ENCODE measurements around the gene FBXL7. TPM values are rescaled to one million over a fixed set of nuclear protein-coding genes. Genes with fewer than 3 reads are reported as not detected.

FBXL7 gene
- total and polyA plus RNA-seq, 2 experiments from 2014 or later: 4.5 to 15.2 TPM

- Mint-ChIP-seq H3K9me3 (peaks cover 34% of the 10 kb centered on the region), H3K4me1 (peaks cover 61% of the 10 kb centered on the region), H3K27me3 (ENCODE audit: insufficient read depth, low read depth, poor library complexity) (peaks cover 9% of the 10 kb centered on the region), H3K27ac (peak overlapping the region; percentile 95), H3K36me3 (ENCODE audit: low read depth) (peaks cover 40% of the 10 kb centered on the region), H3K4me3 (peak overlapping the region; percentile 20; the same call in 1 of the 3 replicates)
- no peak overlapping the region for H2AFZ ChIP-seq
- H3K27me3 ChIP-seq (ENCODE audit: insufficient read depth): no peaks in the 10 kb centered on the region
- H3K4me1 ChIP-seq (ENCODE audit: insufficient read depth): peaks cover 42% of the 10 kb centered on the region
- peak overlapping the region; percentile 5 for H3K4me2 ChIP-seq
- no peak overlapping the region for H3K4me3 ChIP-seq
- H3K27ac ChIP-seq (ENCODE audit: low read depth): peak overlapping the region; percentile 92
- no peaks in the 10 kb centered on the region for H4K20me1 ChIP-seq (replicated peaks; ENCODE audit: insufficient read depth)
- peak; percentile 94 for ATAC-seq
- no peaks in the 10 kb centered on the region; the same call in 1 of the 2 replicates for H3K36me3 ChIP-seq (ENCODE audit: insufficient read depth)
- DNase-seq (ENCODE audit: low spot score): peak; percentile 80
- peaks cover 32% of the 10 kb centered on the region for H3K79me2 ChIP-seq (replicated peaks; ENCODE audit: insufficient read depth)
- peaks cover 6% of the 10 kb centered on the region for H3F3A ChIP-seq (replicated peaks; ENCODE audit: low read depth)
- peak; percentile 14; the same call in 1 of the 2 replicates for TF ChIP-seq NANOG (IDR thresholded peaks at IDR 0.05; ENCODE audit: borderline replicate concordance)
- TF ChIP-seq JUNB (IDR thresholded peaks at IDR 0.05; ENCODE audit: unreplicated experiment): no peak
- TF ChIP-seq, protein P1, sequence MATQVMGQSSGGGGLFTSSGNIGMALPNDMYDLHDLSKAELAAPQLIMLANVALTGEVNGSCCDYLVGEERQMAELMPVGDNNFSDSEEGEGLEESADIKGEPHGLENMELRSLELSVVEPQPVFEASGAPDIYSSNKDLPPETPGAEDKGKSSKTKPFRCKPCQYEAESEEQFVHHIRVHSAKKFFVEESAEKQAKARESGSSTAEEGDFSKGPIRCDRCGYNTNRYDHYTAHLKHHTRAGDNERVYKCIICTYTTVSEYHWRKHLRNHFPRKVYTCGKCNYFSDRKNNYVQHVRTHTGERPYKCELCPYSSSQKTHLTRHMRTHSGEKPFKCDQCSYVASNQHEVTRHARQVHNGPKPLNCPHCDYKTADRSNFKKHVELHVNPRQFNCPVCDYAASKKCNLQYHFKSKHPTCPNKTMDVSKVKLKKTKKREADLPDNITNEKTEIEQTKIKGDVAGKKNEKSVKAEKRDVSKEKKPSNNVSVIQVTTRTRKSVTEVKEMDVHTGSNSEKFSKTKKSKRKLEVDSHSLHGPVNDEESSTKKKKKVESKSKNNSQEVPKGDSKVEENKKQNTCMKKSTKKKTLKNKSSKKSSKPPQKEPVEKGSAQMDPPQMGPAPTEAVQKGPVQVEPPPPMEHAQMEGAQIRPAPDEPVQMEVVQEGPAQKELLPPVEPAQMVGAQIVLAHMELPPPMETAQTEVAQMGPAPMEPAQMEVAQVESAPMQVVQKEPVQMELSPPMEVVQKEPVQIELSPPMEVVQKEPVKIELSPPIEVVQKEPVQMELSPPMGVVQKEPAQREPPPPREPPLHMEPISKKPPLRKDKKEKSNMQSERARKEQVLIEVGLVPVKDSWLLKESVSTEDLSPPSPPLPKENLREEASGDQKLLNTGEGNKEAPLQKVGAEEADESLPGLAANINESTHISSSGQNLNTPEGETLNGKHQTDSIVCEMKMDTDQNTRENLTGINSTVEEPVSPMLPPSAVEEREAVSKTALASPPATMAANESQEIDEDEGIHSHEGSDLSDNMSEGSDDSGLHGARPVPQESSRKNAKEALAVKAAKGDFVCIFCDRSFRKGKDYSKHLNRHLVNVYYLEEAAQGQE (IDR thresholded peaks at IDR 0.05; ENCODE audit: unreplicated experiment): no peak
- TF ChIP-seq EZH2phosphoT487 (IDR thresholded peaks at IDR 0.05; ENCODE audit: unreplicated experiment): no peak
- TF ChIP-seq, protein P2, sequence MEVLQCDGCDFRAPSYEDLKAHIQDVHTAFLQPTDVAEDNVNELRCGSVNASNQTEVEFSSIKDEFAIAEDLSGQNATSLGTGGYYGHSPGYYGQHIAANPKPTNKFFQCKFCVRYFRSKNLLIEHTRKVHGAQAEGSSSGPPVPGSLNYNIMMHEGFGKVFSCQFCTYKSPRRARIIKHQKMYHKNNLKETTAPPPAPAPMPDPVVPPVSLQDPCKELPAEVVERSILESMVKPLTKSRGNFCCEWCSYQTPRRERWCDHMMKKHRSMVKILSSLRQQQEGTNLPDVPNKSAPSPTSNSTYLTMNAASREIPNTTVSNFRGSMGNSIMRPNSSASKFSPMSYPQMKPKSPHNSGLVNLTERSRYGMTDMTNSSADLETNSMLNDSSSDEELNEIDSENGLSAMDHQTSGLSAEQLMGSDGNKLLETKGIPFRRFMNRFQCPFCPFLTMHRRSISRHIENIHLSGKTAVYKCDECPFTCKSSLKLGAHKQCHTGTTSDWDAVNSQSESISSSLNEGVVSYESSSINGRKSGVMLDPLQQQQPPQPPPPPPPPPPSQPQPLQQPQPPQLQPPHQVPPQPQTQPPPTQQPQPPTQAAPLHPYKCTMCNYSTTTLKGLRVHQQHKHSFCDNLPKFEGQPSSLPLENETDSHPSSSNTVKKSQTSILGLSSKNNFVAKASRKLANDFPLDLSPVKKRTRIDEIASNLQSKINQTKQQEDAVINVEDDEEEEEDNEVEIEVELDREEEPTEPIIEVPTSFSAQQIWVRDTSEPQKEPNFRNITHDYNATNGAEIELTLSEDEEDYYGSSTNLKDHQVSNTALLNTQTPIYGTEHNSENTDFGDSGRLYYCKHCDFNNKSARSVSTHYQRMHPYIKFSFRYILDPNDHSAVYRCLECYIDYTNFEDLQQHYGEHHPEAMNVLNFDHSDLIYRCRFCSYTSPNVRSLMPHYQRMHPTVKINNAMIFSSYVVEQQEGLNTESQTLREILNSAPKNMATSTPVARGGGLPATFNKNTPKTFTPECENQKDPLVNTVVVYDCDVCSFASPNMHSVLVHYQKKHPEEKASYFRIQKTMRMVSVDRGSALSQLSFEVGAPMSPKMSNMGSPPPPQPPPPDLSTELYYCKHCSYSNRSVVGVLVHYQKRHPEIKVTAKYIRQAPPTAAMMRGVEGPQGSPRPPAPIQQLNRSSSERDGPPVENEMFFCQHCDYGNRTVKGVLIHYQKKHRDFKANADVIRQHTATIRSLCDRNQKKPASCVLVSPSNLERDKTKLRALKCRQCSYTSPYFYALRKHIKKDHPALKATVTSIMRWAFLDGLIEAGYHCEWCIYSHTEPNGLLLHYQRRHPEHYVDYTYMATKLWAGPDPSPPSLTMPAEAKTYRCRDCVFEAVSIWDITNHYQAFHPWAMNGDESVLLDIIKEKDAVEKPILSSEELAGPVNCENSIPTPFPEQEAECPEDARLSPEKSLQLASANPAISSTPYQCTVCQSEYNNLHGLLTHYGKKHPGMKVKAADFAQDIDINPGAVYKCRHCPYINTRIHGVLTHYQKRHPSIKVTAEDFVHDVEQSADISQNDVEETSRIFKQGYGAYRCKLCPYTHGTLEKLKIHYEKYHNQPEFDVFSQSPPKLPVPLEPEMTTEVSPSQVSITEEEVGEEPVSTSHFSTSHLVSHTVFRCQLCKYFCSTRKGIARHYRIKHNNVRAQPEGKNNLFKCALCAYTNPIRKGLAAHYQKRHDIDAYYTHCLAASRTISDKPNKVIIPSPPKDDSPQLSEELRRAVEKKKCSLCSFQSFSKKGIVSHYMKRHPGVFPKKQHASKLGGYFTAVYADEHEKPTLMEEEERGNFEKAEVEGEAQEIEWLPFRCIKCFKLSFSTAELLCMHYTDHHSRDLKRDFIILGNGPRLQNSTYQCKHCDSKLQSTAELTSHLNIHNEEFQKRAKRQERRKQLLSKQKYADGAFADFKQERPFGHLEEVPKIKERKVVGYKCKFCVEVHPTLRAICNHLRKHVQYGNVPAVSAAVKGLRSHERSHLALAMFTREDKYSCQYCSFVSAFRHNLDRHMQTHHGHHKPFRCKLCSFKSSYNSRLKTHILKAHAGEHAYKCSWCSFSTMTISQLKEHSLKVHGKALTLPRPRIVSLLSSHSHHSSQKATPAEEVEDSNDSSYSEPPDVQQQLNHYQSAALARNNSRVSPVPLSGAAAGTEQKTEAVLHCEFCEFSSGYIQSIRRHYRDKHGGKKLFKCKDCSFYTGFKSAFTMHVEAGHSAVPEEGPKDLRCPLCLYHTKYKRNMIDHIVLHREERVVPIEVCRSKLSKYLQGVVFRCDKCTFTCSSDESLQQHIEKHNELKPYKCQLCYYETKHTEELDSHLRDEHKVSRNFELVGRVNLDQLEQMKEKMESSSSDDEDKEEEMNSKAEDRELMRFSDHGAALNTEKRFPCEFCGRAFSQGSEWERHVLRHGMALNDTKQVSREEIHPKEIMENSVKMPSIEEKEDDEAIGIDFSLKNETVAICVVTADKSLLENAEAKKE (CRISPR knock-in tag; IDR thresholded peaks at IDR 0.05): peak; percentile 79; the same call in 1 of the 2 replicates
- peak; percentile 62; the same call in 1 of the 2 replicates for TF ChIP-seq CREB1 (CRISPR knock-in tag; IDR thresholded peaks at IDR 0.05; ENCODE audit: low read depth)
- H3K9me2 ChIP-seq (ENCODE audit: insufficient read depth): peaks cover 9% of the 10 kb centered on the region; the same call in 1 of the 2 replicates
These were observed 54.6 kb downstream of the FBXL7 start for GRCh38 chr5:15554542-15554941.
